Measurements from ENCODE around the gene RIPOR2.

DNA sequence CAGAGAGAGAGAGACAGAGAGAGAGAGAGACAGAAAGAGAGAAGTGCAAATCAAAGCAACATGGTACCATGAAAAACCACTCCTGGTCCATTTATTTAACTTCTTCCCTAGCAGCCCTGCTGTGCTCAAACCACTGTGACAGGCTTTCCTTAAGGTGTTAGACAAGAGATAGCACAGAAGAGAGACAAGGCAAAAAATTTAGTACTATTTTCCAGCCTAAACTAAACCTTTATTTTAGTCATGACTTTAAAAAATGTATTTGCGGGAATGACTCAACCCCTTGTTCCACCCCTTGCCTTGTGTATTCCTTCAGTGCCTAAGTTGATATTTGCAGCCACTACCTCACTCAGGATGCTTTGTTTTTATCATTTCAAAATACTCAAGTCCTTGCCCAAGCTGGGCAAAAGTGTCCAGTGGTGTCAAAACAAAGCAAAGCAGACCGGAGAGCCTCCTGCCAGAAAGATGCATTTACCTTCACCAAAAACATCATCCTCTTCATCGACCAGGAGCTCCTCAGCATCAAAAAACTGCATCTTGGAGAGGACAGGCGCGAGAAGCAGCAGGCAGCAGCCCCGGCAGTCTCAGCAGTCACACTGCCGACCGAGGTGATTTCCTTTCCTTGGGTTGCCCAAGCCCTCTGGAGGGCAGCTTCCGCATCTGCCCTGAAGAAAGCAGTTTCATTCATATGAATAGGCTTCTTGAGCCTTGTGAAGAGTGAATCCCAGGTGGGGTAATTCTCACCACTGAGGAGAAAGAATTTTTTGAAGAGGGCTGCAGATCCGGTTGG is at the start of gene RIPOR2:
- TF ChIP-seq POLR2A (IDR thresholded peaks at IDR 0.05) = no peak
- TF ChIP-seq EP300 (IDR thresholded peaks at IDR 0.05; ENCODE audit: low read depth) = no peak
- TF ChIP-seq POLR2AphosphoS5 (IDR thresholded peaks at IDR 0.05) = no peak
- TF ChIP-seq, protein P1, sequence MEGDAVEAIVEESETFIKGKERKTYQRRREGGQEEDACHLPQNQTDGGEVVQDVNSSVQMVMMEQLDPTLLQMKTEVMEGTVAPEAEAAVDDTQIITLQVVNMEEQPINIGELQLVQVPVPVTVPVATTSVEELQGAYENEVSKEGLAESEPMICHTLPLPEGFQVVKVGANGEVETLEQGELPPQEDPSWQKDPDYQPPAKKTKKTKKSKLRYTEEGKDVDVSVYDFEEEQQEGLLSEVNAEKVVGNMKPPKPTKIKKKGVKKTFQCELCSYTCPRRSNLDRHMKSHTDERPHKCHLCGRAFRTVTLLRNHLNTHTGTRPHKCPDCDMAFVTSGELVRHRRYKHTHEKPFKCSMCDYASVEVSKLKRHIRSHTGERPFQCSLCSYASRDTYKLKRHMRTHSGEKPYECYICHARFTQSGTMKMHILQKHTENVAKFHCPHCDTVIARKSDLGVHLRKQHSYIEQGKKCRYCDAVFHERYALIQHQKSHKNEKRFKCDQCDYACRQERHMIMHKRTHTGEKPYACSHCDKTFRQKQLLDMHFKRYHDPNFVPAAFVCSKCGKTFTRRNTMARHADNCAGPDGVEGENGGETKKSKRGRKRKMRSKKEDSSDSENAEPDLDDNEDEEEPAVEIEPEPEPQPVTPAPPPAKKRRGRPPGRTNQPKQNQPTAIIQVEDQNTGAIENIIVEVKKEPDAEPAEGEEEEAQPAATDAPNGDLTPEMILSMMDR (IDR thresholded peaks at IDR 0.05) = no peak

Data from transverse colon (tissue), 4 donors.